Measurements from ENCODE around the gene LRP8.
"Not testable (repeated sequence)": the region's sequence is repeated elsewhere in the genome, so short reads cannot be mapped to it uniquely, and the experiment has no call there.

The LRP8 gene

DNA sequence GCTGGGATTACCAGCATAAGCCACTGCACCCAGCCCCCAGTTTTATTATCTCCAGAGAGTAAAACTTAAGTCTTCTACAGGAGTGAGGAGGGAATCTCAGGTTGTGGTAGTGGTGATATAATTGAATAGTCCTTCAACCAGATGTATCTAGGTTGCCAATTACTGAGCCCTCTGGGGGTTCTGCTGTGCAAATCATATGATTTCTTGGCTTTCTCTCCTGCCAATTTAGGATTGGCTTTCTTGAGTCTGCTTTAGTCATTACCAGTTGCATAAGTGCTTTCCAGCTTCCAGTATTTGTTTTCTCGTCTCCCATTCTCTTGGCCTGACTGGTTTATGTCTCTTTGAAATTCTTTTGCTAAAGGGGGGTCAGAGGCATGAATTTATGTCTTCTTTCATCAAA is 120.1 kb downstream of the LRP8 start:
- DNase-seq (ENCODE audit: low read depth), result no peak

DNA sequence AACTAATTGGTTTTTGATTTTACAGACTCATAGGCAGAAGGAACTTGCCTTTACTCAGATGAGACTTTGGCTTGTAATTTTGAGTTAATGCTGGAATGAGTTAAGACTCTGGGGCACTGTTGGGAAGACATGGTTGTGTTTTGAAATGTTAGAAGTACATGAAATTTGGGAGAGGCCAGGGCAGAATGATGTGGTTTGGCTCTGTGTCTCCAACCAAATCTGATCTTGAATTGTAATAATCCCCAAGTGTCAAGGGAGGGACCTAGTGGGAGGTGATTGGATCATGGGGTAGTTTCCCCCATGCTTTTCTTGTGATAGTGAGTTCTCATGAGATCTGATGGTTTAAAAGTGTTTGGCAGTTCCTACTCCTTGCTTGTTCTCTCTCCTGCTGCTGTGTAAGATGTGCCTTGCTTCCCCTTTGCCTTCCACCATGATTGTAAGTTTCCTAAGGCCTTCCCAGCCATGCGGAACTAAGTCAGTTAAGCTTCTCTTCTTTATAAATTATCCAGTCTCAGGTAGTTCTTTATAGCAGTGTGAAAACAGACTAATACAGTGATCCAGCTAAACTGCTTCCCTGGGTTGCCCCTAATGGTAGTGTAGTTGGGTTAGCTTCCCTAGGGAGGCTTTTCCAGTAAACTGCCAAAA is 121.0 kb downstream of the LRP8 start:
- DNase-seq (ENCODE audit: low read depth), result no peak

DNA sequence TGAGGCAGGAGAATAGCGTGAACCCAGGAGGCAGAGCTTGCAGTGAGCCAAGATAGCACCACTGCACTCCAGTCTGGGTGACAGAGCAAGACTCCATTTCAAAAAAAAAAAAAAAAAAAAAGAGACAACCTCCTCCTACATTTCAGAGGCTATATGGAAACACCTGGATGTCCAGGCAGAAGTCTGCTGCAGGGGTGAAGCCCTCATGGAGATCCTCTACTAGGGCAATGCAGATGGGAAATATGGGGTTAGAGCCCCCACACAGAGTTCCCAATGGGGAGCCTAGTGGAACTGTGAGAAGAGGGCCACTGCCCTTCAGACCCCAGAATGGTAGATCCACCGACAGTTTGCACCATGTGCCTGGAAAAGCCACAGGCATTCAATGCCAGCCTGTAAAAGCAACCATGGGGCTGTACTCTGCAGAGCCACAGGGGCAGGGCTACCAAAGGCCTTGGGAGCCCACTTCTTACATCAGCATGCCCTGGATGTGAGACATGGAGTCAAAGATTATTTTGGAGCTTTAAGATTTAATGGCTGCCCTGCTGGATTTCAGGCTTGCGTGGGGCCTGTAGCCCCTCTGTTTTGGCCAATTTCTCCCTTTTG is 121.7 kb downstream of the LRP8 start:
- not testable (repeated sequence) for DNase-seq (ENCODE audit: low read depth)

DNA sequence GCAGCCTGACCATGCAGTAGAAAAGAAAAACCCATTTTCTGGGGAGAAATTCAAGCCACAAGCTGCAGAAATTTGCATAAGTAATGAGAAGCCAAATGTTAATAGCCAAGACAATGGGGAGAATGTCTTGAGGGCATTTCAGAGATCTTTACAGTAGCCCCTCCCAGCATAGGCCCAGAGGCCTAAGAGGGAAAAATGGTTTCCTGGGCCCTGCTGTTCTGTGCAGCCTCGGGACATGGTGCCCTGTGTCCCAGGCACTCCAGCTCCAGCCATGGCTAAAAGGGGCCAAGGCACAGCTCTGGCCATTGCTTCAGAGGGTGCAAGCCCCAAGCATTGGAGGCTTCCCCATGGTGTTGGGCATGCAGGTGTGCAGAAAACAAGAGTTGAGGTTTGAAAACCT is 122.4 kb downstream of the LRP8 start:
- not testable (repeated sequence) for DNase-seq (ENCODE audit: low read depth)

DNA sequence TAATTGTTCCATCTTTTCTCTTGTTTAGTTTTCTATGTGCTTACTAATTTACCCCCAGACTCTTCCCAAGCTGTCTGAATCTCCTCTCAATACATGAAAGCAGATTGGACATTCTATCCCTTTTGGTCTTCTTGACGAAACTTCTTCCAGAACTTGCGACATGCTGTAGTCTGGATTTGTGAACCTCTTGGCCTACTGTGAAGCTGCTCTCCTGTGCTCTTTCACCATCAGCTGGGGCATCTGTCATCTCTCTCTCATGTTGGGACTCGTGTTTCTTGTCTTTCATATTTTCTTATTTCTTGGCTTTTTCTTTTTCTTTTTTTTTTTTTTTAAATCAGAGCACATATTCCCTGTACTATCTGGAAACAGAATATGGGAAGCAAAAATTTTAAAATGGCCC is 124.4 kb downstream of the LRP8 start:
- no peak for DNase-seq (ENCODE audit: low read depth)

DNA sequence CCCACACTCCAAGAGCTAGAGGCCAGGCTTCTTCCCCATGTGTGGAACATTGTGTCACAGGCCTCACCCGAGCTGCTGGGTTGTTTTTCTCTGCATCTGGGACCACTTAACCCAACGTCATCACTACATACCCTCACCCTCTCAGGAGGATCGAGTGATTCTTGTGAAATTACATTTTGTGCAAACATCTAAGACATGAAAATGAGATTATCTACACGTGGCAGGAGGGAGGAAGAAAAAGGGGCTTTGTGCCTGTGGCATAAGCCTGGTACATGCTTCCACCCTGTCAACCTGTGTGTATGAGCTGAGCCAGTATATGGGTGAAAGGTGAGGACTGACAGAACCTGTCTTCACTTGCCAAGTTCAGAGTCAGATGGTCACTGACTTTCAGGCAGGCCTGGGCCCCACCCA is 129.6 kb downstream of the LRP8 start:
- no peak for DNase-seq (ENCODE audit: low read depth)

DNA sequence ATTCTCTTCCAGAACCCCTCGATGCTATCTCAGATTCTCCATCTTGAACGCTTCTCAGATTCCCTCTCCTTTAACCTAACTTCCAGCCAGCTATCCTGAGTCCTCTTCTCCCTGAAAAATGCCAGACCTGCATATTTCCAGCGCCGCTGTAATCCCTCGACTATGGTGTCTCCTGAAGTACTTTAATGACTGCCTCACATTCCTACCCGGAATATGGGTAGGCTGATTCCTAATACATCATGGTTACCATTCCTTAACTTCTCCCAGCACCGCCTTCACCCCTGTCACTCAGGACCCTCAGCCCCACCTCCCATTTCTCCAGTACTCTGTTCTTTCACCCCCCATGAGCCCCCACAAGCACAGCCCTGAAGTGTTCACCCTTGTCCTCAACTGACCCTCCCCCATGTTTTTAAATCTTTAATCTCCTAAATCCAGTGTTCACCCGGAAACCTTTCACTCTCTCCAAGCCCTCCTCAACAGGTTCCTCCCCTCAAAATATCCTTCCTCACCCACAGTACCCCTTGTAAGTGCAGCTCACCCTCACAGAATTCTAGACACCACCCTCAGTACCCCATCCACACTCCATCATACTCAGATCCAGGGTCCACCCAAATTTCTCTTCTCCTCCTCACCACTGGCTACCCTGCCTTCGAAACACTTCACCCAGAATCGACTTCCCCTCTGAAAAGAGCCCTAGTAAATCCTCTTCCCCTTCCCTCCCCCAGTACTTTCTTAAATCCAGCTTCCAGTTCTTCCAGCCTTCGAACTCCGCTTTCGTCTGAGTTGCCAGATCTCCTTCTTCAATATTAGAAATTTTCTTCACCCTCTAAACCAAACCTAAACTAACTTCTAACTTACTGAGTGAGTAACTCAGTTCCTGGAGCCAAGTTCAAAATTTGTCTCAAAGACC is 130.3 kb downstream of the LRP8 start:
- no peak for DNase-seq (ENCODE audit: low read depth)

DNA sequence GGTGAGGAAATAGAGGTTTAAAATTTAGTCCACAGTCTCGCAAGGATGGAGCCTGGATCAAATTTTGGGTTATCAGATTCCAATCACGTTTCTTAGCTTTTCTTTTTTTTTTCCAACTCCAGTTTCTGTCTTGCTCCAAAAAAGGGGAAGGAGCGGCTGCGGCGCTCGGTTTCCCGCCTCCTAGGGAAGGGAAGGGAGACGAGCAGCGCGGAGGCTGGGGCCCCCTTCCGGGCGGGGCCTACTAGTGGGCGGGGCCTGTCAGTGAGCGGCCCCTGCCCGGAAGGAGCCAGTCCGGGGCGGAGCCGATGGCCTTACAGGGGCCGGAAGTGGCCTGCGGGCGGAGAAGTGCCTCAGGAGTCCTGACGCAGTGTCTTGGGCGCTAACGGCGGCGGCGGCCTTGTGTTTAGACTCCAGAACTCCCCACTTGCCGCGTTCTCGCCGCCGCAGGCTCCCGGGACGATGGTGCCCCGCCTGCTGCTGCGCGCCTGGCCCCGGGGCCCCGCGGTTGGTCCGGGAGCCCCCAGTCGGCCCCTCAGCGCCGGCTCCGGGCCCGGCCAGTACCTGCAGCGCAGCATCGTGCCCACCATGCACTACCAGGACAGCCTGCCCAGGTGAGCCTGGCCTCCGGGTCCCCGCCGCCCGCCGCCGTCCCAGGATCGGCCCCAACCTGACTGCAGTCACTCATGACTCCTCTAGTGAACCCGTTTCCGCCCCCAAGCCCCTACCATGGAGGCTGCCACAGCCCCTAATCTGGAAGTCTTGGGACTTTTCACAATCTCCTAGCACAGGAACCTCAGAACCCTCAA is 131.2 kb downstream of the LRP8 start, which contains the start of gene CPT2:
Gene CPT2, plus strand, starts transcription at position 340 of the 806 bp plus-strand sequence. Its CDS starts 120 bp downstream, at position 460.
- peak; percentile 82 for DNase-seq (ENCODE audit: low read depth)

DNA sequence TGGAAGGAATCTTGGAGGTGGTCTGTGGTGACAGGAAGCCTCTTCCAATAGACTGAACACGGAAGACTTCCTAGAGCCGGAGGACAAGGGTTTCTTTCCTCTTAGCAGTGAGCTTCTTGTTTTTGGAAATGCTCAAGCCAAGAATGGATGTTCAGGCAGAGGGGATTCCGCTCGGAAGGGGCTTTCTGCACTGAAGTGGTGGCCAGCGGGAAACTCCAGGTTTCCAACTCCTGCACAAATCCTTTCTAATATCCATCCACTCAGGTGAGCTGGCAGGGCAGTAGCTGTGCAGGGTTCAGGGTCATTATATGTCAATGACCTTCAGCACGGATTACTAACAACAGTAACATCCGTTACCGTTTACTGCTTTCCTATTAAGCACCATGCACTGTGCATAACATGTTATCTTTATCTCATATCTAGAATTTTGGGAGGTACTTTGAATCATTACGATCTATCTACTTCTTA is 131.8 kb downstream of the LRP8 start:
- no peak for DNase-seq (ENCODE audit: low read depth)

DNA sequence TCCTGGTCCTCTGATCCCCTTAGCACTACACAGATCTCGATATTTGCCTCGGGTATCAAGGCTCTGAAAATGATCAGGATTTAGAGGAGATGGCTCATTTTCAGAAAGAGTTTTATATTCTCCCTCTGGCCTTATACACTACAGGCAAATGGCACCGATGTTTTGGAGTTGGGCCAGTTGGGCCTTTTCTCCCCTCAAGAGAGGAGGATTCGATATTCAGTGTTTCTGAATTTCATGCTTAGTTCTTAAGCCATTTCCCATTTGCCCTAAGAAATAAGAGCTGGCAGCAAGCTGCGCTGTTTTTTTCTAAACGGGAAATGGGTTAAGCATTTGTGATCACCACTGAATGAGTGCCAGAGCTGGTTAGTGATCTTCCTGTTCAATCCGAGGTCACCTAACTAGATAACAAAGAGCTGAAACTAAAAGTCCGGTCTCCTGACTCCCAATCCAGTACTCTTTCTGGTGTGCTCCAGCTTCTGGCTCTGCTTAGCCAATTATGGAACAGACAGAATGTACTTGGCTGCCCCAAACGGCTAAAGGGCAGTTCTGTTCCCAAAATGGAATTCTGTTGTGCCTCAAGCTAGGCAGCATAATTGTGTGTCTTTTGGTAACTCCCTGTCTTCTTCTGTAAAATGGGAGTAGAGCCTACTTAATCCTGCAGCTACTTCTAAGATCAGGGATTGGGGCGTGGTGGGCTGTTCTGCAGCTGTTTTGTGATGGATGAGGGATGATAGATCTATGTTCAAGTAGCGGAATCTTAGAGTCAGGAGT is 132.4 kb downstream of the LRP8 start:
- DNase-seq (ENCODE audit: low read depth), result no peak
